GM12801 (cell line): Measurements from ENCODE around the gene ARSD.

Experiments
- CTCF ChIP-seq: IDR thresholded peaks from one replicate; pipeline ENCODE4 v1.5.1; 2011; ENCODE audit warnings: control low read depth; ENCODE audit not compliant: insufficient read length; ENCODE audit errors: extremely low read depth

Gene ARSD

DNA sequence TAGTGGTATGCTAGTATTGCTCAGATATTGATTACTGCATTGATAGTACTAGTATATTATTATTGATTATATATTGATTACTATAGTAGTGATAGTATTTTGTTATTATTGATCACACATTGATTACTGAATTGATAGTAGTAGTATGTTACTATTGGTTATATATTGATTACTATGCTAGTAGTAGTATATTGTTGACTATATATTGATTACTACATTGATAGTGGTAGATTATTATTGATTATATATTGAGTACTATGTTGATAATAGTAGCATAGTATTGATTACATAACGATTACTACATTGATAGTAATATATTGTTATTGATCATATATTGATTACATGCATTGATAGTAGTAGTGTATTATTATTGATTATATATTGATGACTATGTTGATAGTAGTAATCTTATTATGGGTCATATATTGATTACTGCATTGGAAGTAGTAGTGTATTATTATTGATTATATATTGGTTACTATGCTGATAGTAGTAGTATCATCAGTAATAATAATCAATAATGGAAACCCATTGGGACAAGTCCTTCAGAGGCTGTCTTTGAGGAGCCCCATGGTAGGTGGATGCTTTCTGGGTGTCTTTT, 69.8 kb downstream of the ARSD start:
- no peak for TF ChIP-seq CTCF

DNA sequence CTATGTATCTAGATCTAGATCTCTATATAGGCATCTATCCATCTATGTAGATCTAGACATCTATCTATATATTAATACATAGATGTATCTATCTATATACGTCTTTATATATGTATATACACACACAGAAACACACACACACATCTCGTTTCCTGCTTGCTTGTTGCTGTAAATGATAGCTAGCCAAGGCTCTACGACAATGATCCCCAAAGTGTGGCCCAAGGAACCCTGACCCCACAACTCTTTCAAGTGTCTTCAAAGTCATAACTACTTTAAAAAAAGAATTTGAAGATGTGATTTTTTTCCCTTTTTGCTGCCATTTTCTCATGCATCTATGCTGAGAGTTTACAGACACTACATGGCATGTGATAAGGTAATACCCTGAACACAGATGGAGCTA, 71.6 kb downstream of the ARSD start:
- TF ChIP-seq CTCF = no peak

- no peak for TF ChIP-seq CTCF
Observed at GRCh38 chrX:2855761-2856160, 73.4 kb downstream of the ARSD start.

GRCh38 chrX:2854918-2855317, 74.2 kb downstream of the ARSD start:
- no peak for TF ChIP-seq CTCF
